Skeletal muscle cell (primary cell): Measurements from ENCODE around the gene ADCK1.
"Not testable (repeated sequence)": the region's sequence is repeated elsewhere in the genome, so short reads cannot be mapped to it uniquely, and the experiment has no call there.

ENCODE experiments used
- DNase-seq: peaks from one replicate; pipeline ENCODE4 v3.0.0-alpha.2; 2010; ENCODE audit warnings: low read depth
- H3K4me3 ChIP-seq: 2 replicates; pipeline ENCODE4 v1.5.1; 2011; ENCODE audit warnings: low read depth, mild to moderate bottlenecking, control low read depth, low read length, moderate library complexity

Gene ADCK1, protein sequence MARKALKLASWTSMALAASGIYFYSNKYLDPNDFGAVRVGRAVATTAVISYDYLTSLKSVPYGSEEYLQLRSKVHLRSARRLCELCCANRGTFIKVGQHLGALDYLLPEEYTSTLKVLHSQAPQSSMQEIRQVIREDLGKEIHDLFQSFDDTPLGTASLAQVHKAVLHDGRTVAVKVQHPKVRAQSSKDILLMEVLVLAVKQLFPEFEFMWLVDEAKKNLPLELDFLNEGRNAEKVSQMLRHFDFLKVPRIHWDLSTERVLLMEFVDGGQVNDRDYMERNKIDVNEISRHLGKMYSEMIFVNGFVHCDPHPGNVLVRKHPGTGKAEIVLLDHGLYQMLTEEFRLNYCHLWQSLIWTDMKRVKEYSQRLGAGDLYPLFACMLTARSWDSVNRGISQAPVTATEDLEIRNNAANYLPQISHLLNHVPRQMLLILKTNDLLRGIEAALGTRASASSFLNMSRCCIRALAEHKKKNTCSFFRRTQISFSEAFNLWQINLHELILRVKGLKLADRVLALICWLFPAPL

DNA sequence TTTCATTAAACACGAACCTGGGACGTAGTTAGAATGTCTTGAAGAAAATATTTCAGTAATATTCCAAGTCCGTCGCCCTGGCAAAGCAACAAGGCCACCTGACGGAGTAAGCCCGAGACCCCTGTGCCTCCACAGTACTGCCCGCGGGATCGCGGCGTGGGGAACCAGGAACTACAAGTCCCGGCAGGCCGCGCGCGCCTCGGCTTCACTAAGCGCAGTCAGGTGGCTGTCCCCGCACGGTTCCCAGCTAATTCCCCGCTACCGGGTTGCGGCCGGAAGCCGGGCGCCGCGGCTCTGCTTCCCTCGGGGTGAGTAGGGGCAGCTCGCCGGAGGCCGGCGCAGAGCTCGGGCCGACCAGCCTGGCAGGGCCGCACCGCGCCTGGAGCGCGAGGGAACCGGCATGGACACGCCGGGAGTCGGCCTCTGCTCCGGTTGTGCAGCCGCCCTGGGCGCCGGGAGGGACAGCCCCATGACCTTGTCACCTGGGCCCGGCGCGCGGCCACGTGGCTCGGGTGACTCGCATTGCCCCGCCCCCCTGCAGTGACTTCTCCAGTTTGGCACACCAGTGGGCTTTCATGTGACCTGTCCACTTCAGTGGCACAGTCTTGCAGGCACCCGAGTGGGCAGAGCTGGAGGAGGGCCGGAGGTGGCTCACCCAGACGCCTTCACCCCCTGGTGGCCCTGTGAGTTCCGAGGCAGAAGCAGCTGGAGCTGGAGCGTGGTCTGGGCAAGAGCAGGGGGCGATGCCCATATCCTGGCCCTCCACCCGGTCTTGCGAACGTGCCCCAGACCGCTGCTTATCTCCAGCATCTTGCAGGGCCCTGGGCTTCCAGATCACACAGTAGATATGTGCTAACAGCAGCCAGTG is at the start of gene ADCK1:
ADCK1 (plus strand) TSS at position 247 of the 868 bp plus-strand sequence. CDS start 18,870 bp downstream, outside the sequence.
- peak within 1 kb of the TSS; percentile 79 for H3K4me3 ChIP-seq

DNA sequence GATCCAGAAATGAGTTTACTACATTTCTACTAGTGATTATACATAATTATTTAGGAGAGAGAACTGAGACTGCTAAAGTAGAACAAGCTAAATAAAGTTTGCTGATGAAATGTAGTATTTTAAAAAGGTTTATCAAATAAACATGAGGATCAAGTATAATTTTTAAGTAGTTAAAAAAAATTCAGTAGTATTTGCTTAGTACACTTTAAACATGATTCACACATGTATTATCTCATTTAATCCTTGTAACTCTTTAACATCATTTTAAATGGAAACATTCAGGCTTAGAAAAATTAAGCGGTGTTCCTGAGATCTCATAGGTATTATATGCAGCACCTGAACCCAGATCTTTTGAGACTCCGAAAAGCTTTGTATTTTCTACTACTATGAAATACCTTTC is 47.6 kb upstream of the ADCK1 start:
- H3K4me3 ChIP-seq, result no peak overlapping the region
- no peak for DNase-seq

More for the DNA sequence above, at the start of gene ADCK1:
- peak; percentile 25 for DNase-seq

DNA sequence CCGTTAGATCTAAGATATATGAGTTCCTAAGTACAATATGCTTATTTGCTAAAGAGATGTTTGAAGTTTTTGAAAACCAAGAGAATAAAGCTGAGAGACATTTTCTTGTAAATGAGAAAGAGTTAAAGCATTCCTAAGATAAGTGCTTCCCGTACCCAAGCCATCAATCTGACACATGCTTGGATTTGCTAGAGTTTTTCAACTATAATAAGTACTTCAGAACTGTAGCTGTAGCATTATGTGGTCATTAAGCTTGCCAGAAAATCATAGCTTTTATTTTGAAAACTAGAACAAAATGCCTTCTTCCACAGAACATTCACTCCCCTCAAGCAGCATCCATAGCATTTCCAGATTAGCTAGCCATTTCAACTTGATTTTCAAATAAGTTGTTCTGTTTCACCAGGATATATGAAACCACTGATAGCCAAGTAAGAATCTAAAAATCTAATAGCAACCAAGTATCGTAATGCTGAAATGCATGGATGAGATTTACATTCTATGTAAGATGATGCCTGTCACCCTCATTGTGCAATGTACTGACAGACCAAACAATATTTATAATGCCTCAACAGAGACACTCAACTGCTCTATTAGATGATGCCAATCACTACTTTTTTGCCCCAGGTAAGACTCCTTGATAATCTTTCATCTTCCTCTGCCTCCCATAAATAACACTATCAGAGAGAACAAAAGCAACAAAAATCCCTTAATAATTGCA is 47.0 kb upstream of the ADCK1 start:
- DNase-seq, result no peak
- no peak overlapping the region for H3K4me3 ChIP-seq

DNA sequence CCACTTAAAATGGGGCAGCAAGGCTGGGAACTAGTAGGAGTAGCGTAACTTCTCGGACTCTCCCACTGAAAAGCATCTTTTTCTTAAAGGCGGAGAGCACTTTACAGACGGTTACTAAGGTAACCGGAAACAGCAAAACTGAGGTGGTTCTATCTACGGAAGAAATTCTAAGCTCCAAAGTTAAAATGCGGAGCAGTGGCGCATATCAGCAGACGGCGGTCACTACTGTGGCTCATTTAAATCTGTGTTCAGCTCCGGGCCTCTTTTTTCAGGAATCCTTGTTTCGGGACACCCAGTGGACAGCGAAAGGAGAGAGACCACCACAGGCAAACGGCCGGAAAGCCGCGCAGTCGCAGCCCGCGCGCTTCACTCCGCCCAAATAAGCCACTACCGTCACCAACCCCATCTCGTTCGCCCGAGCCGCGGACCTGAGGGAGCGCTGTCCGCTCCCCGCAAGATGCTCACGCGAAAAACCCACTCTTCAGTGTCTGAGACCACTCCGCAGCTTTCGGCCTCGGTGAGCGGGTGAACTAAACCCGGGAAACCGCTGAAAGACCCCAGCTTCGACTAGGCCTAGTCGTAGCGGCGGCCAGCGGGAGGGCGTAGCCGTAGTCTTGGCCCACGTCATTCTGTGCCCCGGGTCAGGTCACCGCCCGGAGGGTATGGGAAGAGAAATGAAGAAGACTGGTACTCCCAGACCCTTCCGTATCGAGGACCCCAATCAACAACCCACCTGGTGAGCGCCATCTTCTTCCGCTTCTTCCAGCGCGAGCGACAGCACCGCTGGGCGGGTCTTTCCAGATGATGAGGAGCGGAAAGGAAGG is 39.3 kb upstream of the ADCK1 start, which contains the start of gene SNW1:
SNW1 (minus strand) TSS at position 776 of the 824 bp plus-strand sequence; CDS start at position 747, 29 bp downstream.
- DNase-seq, result no peak
- peak within 1 kb of the TSS; percentile 91 for H3K4me3 ChIP-seq

DNA sequence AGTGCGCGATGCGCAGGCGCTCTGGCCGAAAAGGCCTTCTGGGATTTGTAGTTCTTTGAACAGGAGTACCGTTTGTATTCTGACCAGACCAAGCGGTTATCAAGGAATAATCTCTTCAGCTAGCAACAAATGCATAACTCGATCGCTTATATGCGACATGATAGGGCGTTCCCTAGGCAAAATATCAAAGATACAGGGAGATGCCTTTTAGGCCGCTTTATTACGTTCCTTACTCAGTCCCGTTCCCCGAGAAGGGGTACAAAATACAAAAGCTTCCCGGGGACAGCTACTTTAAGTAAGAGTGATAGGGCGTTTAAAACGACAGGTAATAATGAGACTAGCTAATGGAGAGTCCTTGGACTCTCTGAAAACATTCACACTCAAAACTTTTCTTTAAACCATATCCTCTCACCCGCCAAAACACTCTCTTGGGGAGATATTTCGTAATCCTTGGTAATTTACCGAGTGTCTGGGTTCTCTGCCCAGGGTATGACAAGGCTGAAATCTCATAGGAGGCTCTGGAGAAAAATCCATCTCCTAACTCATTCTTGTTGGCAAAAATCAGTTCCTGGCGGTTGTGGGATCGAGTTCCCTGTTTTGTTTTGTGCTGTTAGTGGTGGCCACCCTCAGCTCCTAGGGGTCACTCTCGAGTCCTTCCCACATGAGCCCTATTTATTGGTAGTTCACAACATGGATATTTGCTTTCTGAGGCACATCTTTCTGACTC is 38.5 kb upstream of the ADCK1 start:
- H3K4me3 ChIP-seq, result peak overlapping the region; percentile 91
- DNase-seq, result peak; percentile 79

DNA sequence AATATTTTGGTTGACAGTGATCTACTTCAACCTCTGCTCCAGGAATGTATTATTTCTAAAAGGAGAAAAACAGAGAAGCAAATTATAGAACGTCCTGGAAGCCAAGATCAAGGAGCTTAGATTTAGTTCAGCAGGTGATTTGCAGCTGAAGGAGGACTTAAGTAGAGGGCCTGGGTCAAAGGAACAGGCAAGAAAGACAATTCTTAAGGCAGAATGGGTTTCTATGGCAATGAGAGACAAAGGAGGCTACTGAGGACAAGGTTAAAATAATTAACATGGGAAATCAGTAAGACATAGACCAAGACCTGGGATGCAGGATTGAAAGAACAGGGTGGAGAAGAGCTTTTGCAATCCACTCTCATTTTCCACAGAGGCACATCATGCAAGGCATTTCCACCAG is 36.6 kb upstream of the ADCK1 start:
- no peak overlapping the region for H3K4me3 ChIP-seq
- no peak for DNase-seq

DNA sequence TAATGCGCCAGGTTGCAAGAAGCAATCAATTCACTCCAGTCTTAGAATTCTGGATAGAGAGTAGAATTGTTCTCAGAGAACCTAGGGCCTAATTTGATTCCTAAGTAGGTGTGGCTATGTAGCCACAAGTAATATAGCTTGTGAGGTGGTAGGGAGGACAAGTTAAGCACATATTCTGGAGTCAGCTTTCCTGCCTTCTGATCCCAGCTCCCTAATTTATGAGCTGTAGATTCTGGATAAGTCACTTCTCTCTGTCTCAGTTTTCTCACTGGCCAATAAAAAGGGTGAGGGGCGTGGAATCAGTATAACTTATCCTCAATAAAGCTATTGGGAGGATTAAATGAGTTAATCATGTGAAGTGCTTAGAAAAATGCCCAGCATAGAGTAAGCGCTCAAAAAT is 35.9 kb upstream of the ADCK1 start:
- no peak for DNase-seq
- H3K4me3 ChIP-seq, result no peak overlapping the region

DNA sequence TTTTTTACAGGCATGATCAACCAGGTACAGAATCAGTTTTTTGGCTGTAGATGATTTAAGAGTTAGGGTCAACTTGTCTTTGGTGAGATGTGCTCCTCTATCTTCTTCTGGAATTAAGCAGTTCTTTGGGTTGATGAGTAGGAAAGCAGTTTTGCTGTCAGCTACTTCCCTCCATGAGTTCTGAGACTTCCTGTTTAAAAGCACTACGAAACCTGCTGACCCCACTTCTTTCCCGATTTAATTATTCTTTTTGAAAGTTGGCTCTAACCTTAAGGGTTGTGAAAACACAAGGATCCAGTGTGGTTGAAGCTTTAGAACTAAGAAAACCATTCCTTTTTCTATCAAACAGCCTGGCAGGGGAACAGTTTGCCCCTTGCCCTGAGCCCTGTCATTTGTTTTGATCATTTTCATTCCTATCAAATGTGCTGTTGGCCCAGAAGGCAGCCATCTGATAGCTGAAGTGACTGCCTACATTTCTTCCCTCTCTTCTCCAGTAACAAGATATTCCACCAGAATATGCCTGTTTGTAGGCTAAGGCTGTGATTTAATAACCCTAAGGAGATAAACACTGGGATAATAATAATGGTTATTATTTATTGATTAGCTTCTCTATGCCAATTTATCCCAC is 31.4 kb upstream of the ADCK1 start:
- H3K4me3 ChIP-seq, DNase-seq: not testable (repeated sequence)

DNA sequence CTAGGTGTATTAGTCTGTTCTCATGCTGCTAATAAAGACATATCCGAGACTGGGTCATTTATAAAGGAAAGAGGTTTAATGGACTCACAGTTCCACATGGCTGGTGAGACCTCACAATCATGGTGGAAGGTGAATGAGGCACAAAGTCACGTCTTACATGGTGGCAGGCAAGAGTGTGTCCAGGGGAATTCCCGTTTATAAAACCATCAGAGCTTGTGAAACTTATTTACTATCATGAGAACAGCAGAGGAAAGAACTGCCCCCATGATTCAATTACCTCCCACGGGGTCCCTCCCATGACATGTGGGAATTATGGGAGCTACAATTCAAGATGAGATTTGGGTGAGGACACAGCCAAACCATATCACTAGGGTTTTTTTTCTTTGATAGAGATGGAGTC is 25.9 kb upstream of the ADCK1 start:
- not testable (repeated sequence) for H3K4me3 ChIP-seq, DNase-seq

DNA sequence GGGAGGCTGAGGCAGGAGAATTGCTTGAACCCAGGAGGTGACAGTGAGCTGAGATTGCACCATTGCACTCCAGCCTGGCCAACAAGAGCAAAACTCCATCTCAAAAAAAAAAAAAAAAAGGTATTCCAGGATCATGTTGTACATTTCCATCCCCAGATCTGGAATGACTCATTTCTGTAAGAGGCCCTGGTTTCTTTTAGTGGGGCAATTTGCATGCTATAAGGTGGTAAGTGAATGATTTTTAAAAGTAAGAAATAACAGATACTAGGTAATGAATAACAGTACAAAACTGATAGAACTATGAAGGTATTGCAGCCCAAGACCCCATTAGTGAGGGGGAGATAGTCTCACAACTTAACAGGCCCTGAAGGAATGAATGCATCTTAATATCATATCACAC is 17.7 kb upstream of the ADCK1 start:
- DNase-seq, result no peak
- H3K4me3 ChIP-seq, result no peak overlapping the region

DNA sequence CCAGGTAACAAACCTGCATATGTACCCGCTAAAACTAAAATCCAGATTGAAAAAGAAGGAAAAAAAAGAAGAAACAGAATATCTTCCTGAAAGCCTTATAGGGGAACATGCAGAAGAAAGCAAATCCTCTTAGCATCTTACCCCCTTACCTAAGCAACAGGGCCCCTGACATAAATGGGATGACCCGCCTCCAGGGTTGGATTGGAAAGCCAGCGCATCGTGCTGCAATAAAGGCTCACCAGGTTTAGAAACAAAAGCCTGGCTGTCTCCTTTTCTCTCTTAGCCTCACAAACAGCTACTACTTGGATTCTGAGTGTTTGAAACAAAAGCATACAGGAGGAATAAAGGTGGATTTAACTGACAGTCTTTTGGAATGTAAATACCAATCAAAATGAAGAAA is 13.8 kb upstream of the ADCK1 start:
- DNase-seq, result no peak
- H3K4me3 ChIP-seq, result no peak overlapping the region

DNA sequence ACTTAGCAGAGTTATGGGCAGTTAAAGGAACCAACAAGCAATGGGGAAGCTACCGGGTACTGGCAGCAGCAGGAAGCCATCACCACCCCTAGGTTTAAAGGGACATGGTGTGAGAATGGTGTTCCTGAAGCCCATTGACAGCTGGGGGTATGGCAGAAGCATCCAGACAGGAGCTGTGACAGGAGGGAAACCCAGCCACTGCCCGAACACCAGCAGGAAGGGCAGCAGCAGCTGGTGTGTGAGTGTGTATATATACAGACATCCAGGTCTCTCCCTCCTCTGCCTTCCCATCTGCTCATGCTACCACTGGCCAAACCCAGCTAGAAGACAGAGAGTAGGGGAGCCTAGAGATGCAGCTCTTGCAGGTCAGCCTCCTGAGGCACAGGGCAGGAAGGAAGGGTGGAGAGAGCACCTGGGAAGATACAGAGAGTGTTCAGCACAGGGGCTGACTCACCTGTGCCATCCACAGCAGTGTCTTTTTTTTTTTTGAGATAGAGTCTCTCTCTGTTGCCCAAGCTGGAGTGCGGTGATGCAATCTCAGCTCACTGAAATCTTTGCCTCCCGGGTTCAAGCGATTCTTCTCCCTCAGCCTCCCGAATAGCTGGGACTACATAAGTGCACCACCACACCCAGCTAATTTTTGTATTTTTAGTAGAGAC is 9.2 kb upstream of the ADCK1 start:
- H3K4me3 ChIP-seq, result no peak overlapping the region
- DNase-seq, result no peak

DNA sequence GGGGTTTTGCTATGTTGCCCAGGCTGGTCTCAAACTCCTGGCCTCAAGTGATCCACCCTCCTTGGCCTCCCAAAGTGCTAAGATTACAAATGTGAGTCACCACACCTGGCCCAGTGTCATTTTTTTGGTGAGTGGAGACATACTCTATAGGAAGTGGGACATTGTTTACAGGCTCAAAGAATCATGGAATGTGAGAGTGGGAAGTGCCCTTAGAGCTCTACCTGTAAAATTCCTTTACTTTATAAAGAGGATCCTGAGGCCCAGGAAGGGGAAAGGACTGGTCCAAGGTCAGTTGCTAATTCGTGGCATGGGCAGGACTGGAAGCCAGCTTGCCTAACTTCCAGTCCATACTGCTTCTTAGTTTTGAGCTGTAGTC is 8.7 kb upstream of the ADCK1 start:
- no peak for DNase-seq
- no peak overlapping the region for H3K4me3 ChIP-seq

DNA sequence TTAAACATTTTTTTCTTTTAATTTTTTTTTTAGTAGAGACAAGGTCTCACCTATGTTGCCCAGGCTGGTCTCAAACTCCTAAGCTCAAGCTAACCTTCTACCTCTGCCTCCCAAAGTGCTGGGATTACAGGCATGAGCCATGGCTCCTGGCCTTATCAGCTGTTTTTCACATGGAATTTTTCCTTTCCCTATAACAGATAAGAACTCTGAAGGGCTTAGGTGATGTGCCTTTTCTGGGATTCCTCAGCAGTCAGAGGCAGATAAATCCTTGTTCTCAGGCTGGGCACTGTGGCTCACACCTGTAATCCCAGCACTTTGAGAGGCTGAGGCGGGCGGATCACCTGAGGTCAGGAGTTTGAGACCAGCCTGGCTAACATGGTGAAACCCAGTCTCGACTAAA is 6.7 kb upstream of the ADCK1 start:
- H3K4me3 ChIP-seq, DNase-seq: not testable (repeated sequence)

DNA sequence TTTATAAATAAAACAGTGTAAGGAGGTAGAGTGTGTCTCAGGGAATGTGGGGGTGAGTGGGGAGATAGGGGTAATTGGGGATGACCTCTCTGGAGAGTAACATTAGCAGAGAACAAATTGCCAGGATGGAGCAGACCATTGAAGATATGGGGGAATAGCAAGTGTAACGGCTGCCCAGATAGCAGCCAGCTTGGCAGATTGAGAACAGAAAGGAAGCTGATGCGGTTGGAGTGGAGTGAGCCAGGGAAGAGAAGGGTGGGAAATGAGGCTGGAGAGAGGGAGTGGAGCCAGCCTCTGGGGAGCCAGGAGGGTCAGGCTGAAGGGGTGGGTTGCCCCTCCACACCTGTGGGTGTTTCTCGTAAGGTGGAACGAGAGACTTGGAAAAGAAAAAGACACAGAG is 5.6 kb upstream of the ADCK1 start:
- H3K4me3 ChIP-seq, result no peak overlapping the region
- no peak for DNase-seq

DNA sequence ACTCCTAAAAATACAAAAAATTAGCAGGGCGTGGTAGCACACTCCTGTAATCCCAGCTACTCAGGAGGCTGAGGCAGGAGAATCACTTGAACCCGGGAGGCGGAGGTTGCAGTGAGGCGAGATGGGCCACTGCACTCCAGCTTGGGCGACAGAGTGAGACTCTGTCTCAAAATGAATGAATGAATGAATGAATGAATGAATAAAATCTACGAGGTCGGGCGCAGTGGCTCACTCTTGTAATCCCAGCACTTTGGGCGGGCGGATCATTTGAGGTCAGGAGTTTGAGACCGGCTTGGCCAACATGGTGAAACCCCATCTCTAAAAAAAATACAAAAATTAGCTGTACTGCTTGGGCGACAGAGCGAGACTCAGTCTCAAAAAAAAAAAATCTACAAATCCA is 453 bp upstream of the ADCK1 start:
- H3K4me3 ChIP-seq, result peak overlapping the region; percentile 79
- DNase-seq, result not testable (repeated sequence)

DNA sequence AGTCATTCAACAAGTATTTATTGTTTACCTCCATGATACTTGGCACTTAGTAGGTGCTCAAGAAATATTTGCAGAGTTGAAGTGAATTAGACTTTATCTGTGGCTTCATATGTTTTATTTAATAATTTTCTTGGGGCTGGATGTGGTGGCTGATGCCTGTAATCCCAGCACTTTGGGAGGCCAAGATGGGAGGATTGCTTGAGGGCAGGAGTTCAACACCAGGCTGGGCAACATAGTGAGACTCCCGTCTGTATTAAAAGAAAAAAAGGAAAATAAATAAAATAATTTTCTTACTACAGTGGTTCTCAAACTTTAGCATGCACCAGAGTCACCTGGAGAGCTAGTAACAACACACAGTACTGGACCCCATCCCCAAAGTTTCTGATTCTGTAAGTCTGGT is 905 bp downstream of the ADCK1 start:
- DNase-seq, result no peak
- peak overlapping the region; percentile 79 for H3K4me3 ChIP-seq
